Panc1 (cell line): Measurements from ENCODE around the gene CDC37L1. TPM values are rescaled to one million over a fixed set of nuclear protein-coding genes. Genes with fewer than 3 reads are reported as not detected.
A peak's percentile ranks its signal among the peaks of the same experiment; 100 is the strongest.

Source experiments
- ATAC-seq: fragments of 200-7000 bp; cut with Tn5 transposase; 2 replicates; pipeline ENCODE4 v1.9.1; 2020; ENCODE audit warnings: mild to moderate bottlenecking, moderate library complexity
- BruUV-seq: library from RNA; stranded (reverse); fragments of 400-500 nt; replicated peaks from 2 replicates; lab custom pipeline; 2021; lab: Mats Ljungman, UMichigan
- CTCF ChIA-PET: fragments of 300-600 bp; sonication (Branson Sonifier 250); formaldehyde crosslinking; loops from one replicate; lab custom pipeline; 2022; ENCODE audit warnings: antibody characterized with exemption; lab: Charles Lee
- POLR2A ChIA-PET: fragments of 300-600 bp; sonication (Branson Sonifier 250); formaldehyde crosslinking; loops from one replicate; lab custom pipeline; 2022; ENCODE audit warnings: antibody characterized with exemption; lab: Charles Lee
- DNase-seq: peaks from one replicate; pipeline ENCODE4 v3.0.0-alpha.2; 2010; ENCODE audit warnings: low read depth, low spot score
- H3K27ac ChIP-seq: 2 replicates; pipeline ENCODE4 v1.5.1; 2011; ENCODE audit warnings: mild to moderate bottlenecking, low read length, inconsistent platforms
- H3K27me3 ChIP-seq: fragments of 200-500 bp; sonication (Bioruptor generic); 2 replicates; pipeline ENCODE4 v1.6.0; 2014; ENCODE audit warnings: low read length, inconsistent platforms; ENCODE audit not compliant: control insufficient read depth, insufficient read depth
- H3K36me3 ChIP-seq: fragments of 200-500 bp; sonication (Bioruptor generic); 2 replicates; pipeline ENCODE4 v1.5.1; 2014; ENCODE audit warnings: inconsistent platforms, mild to moderate bottlenecking, low read length, moderate library complexity; ENCODE audit not compliant: control insufficient read depth, insufficient read depth
- H3K4me1 ChIP-seq: 2 replicates; pipeline ENCODE4 v1.5.1; 2011; ENCODE audit warnings: inconsistent platforms, mild to moderate bottlenecking, low read length, moderate library complexity; ENCODE audit not compliant: control insufficient read depth, insufficient read depth
- H3K4me3 ChIP-seq, 2 experiments: 2 replicates each; pipeline ENCODE4 v1.5.1; 2011 to 2012; ENCODE audit warnings: low read depth in 2 of 2, low read length in 2 of 2, mild to moderate bottlenecking in 2 of 2, inconsistent platforms in 1 of 2, moderate library complexity in 1 of 2
- H3K9me3 ChIP-seq: fragments of 200-500 bp; sonication (Bioruptor generic); 2 replicates; pipeline ENCODE4 v1.5.1; 2014; ENCODE audit warnings: low read depth, mild to moderate bottlenecking, inconsistent platforms, low read length, moderate library complexity; ENCODE audit not compliant: control insufficient read depth, insufficient read depth
- POLR2AphosphoS5 ChIP-seq: IDR thresholded peaks from 2 replicates; pipeline ENCODE4 v1.6.1; 2012; ENCODE audit warnings: mild to moderate bottlenecking, low read depth, low read length, moderate library complexity
- SIN3A ChIP-seq: IDR thresholded peaks from 2 replicates; pipeline ENCODE4 v1.6.1; 2012; ENCODE audit warnings: low read depth, mild to moderate bottlenecking, low read length, moderate library complexity, borderline replicate concordance; ENCODE audit not compliant: insufficient read depth
- TCF7L2 ChIP-seq: IDR thresholded peaks from 2 replicates; pipeline ENCODE4 v1.6.1; 2011; ENCODE audit warnings: mild to moderate bottlenecking, low read depth, low read length, inconsistent platforms
- in situ Hi-C: cut with HindIII; loops from 2 replicates; pipeline ENCODE4 v1.10.0; 2016; ENCODE audit warnings: low sequenced_read_pairs, low pct_unique_long_range_greater_than_20kb
- intact Hi-C: fragments of 100-400 bp; cut with micrococcal nuclease; formaldehyde crosslinking; loops from one replicate; pipeline ENCODE4 v1.10.0; 2022; ENCODE audit not compliant: unreplicated experiment
- total RNA-seq: library from RNA; stranded (reverse); gene quantifications from one replicate; pipeline ENCODE4 v1.2.1, GENCODE V29; 2021; ENCODE audit not compliant: unreplicated experiment
- TF ChIP-seq, protein P1 (sequence below): fragments of 450-650 bp; IDR thresholded peaks from 2 replicates; pipeline ENCODE4 v1.5.1; 2017; ENCODE audit warnings: mild to moderate bottlenecking
- TF ChIP-seq, protein P2 (sequence below), 2 experiments: IDR thresholded peaks; 2 replicates each; pipeline ENCODE4 v1.6.1; 2011 to 2012; ENCODE audit warnings: low read depth in 2 of 2, control low read depth in 1 of 2, low read length in 1 of 2, mild to moderate bottlenecking in 1 of 2, moderate library complexity in 1 of 2; ENCODE audit not compliant: insufficient read depth in 1 of 2

Gene CDC37L1
- total RNA-seq, 1 experiment from 2014 or later, result 3.0 TPM

DNA sequence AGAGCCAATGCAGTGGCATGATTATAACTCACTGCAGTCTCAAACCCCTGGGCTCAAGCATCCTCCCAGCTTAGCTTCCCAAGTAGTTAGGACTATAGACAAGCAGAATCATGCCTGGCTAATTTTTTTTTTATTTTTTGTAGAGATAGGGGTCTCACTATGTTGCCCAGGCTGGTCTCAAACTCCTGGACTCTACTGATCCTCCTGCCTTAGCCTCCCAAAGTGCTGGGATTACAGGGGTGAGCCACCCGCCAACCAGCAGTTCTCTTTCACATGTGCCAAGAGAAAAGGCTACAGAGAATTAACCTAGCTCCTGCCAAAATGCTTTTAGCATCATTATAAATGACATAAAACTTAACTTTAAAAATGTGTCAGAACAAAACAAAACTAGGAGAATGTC lies 53.5 kb downstream of the CDC37L1 start:
- CTCF ChIA-PET, result no interaction called here

DNA sequence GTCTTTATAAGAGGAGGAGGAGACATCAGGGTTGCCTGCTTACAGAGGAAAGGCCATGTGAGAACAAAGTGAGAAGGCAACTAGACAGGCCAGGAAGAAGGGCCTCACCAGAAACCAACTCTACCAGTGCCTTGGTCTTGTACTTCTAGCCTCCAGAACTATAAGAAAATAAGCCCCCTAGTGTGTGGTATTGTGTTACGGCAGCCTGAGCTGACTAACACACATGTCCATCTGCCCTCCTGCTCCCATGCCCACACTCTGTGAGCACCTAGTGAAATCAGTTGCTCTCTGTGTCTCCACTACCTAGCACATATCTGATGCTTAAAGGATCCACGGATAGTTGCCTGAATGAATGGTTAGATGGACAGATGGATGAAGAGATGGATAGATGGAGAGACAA lies 54.8 kb downstream of the CDC37L1 start:
- TF ChIP-seq TCF7L2 (no peak), POLR2AphosphoS5 (no peak), SIN3A (no peak)
- TF ChIP-seq, protein P1, sequence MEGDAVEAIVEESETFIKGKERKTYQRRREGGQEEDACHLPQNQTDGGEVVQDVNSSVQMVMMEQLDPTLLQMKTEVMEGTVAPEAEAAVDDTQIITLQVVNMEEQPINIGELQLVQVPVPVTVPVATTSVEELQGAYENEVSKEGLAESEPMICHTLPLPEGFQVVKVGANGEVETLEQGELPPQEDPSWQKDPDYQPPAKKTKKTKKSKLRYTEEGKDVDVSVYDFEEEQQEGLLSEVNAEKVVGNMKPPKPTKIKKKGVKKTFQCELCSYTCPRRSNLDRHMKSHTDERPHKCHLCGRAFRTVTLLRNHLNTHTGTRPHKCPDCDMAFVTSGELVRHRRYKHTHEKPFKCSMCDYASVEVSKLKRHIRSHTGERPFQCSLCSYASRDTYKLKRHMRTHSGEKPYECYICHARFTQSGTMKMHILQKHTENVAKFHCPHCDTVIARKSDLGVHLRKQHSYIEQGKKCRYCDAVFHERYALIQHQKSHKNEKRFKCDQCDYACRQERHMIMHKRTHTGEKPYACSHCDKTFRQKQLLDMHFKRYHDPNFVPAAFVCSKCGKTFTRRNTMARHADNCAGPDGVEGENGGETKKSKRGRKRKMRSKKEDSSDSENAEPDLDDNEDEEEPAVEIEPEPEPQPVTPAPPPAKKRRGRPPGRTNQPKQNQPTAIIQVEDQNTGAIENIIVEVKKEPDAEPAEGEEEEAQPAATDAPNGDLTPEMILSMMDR, result no peak
- intact Hi-C loops, result no loop called here

More for the DNA sequence above, 53.5 kb downstream of the CDC37L1 start:
- Histone ChIP-seq H3K9me3 (no peaks in the 10 kb centered on the region), H3K4me1 (no peaks in the 10 kb centered on the region), H3K36me3 (no peaks in the 10 kb centered on the region), H3K4me3 (no peak overlapping the region), H3K27me3 (no peaks in the 10 kb centered on the region), H3K27ac (no peak overlapping the region)
- ATAC-seq (no peak), DNase-seq (no peak)
- in situ Hi-C loops (no loop called here), intact Hi-C loops (no loop called here)
- TF ChIP-seq TCF7L2, result no peak
- BruUV-seq, result no TSS peak
- POLR2A ChIA-PET, result no interaction called here

DNA sequence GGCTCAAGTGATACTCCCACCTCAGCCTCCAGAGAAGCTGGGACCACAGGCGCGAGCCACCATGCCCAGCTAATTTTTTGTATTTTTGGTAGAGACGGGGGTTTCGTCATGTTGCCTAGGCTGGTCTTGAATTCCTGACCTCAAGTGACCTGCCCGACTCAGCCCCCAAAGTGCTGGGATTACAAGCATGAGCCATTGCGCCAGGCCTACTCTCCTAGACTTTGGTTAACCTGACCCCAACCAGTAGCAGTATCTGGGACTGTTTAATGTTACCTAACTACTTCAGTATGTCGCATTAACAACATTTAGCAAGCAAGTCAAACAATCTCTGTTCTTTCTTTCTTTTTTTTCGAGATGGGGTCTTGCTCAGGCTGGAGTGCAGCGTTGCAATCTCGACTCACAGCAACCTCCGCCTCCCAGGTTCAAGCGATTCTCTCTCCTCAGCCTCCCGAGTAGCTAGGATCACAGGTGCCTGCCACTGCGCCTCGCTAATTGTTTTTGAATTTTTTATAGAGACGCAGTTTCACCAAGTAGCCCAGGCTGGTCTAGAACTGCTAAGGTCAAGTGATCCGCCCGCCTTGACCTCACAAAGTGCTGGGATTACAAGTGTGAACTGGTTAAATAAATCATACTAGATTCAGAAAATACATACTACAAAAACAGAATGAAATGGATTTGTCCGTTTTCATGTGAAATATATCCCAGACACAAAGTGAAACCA lies 59.7 kb downstream of the CDC37L1 start:
- CTCF ChIA-PET, result no interaction called here
- Histone ChIP-seq H3K27me3 (no peaks in the 10 kb centered on the region), H3K27ac (peak overlapping the region; percentile 40), H3K9me3 (no peaks in the 10 kb centered on the region), H3K4me1 (no peaks in the 10 kb centered on the region), H3K36me3 (peaks cover 5% of the 10 kb centered on the region; the same call in 1 of the 2 replicates), H3K4me3 (peak overlapping the region; percentile 57 to 58)
- POLR2A ChIA-PET, result no interaction called here
- no peak for ATAC-seq
- in situ Hi-C loops, result no loop called here
- intact Hi-C loops, result no loop called here
- BruUV-seq, result no TSS peak
- TF ChIP-seq, protein P2, sequence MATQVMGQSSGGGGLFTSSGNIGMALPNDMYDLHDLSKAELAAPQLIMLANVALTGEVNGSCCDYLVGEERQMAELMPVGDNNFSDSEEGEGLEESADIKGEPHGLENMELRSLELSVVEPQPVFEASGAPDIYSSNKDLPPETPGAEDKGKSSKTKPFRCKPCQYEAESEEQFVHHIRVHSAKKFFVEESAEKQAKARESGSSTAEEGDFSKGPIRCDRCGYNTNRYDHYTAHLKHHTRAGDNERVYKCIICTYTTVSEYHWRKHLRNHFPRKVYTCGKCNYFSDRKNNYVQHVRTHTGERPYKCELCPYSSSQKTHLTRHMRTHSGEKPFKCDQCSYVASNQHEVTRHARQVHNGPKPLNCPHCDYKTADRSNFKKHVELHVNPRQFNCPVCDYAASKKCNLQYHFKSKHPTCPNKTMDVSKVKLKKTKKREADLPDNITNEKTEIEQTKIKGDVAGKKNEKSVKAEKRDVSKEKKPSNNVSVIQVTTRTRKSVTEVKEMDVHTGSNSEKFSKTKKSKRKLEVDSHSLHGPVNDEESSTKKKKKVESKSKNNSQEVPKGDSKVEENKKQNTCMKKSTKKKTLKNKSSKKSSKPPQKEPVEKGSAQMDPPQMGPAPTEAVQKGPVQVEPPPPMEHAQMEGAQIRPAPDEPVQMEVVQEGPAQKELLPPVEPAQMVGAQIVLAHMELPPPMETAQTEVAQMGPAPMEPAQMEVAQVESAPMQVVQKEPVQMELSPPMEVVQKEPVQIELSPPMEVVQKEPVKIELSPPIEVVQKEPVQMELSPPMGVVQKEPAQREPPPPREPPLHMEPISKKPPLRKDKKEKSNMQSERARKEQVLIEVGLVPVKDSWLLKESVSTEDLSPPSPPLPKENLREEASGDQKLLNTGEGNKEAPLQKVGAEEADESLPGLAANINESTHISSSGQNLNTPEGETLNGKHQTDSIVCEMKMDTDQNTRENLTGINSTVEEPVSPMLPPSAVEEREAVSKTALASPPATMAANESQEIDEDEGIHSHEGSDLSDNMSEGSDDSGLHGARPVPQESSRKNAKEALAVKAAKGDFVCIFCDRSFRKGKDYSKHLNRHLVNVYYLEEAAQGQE (IDR thresholded peaks at IDR 0.05; ENCODE audit: insufficient read depth in 1 of 2, low read depth in 2 of 2, low read length in 1 of 2), result no peak
- no peak for TF ChIP-seq POLR2AphosphoS5
- TF ChIP-seq, protein P1, result no peak
- no peak for TF ChIP-seq TCF7L2
- no peak for TF ChIP-seq SIN3A
- DNase-seq, result no peak

More for the DNA sequence above, 54.8 kb downstream of the CDC37L1 start:
- Histone ChIP-seq H3K9me3 (no peaks in the 10 kb centered on the region), H3K27ac (no peak overlapping the region), H3K4me3 (no peak overlapping the region), H3K27me3 (no peaks in the 10 kb centered on the region), H3K36me3 (no peaks in the 10 kb centered on the region), H3K4me1 (no peaks in the 10 kb centered on the region)
- CTCF ChIA-PET, result no interaction called here
- no TSS peak for BruUV-seq
- in situ Hi-C loops, result no loop called here
- POLR2A ChIA-PET, result no interaction called here
- ATAC-seq, result no peak
- DNase-seq, result no peak
